ENCODE results near the gene GRID2.

The GRID2 gene

GRCh38 chr4:92968996-92969395, 665.2 kb downstream of the GRID2 start:
- no peak for DNase-seq (ENCODE audit: low spot score)

- peak; percentile 91 for DNase-seq (ENCODE audit: low spot score)
These were observed 666.0 kb downstream of the GRID2 start for GRCh38 chr4:92969650-92970379.

GRCh38 chr4:92970996-92971395, 667.2 kb downstream of the GRID2 start:
- DNase-seq (ENCODE audit: low spot score): no peak

DNA sequence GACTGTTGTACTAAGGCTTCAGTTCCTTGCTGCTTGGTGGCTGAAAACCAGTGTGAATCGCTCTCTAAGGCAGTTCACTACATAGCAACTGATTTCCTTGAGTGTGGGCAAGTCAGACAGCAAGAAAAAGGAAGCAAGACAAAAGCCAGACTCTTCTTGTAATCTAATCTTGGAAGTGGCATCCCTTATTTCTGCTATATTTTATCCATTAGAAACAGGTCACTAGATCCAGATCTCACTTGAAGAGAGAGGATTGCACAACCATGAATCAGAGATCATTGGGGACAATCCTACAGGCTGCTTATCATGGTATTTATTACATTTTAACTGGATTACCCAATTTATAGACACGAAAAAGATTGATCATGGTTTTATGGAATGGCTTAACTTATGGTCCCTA, 684.5 kb downstream of the GRID2 start:
- no peak for DNase-seq (ENCODE audit: low spot score)

DNA sequence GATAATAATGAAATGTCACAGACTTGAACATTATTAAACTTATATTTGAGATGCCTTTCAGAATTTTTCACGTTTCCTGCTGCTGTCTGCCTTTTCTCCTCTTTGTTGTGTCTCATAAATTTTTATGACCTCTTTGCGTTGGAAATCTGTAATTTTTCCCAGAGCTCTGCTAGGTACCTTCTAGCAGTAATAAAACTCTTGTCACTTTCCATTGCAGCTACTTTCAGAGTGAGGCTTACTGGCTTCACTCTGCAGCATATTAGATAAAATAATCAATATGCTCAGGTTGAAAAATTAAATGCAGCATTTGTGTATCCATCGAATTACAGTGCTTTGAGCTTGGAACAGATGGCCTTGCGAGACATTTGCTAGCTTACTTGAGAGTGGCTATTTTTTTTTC, 689.0 kb downstream of the GRID2 start:
- DNase-seq (ENCODE audit: low spot score): no peak

GRCh38 chr4:92994727-92995126, 691.0 kb downstream of the GRID2 start:
- no peak for DNase-seq (ENCODE audit: low spot score)

DNA sequence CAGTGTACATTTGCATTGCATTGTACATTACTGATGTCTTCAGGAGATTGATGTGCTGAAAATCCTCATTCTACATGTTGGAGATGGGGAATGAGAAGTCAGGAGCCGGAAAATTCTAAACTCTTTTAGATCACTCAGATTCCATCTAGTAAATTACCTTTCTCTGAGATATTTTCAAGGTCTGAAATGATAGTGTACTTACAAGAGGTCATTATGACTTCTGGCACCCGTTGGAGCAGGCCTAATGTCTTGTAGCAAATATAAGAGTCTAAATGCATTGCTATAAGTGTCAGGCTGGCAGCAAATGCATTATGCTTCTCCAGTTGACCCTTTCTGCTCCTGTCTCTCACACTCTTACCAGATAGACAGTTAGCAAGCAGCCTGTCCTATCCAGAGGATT, 692.8 kb downstream of the GRID2 start:
- no peak for DNase-seq (ENCODE audit: low spot score)

- DNase-seq (ENCODE audit: low spot score): no peak
These were observed 697.1 kb downstream of the GRID2 start for GRCh38 chr4:93000910-93001309.

DNA sequence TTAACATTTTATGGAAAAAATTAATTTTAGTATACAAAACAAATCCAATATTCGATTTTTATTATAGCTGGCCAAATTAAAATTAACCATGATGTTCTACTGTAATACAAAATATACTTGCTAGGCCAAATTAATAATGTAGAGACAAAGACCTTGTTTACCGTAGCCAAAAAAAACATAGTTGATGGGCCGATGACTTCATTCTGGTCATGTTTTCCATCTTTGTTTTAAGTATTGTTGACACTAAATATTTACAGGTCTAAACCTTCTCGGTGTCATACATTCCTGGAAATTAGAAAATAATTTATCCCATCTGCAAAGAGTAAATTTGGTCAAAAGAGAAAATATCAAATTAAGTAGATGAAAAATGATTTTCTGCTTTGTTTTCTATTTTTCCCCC, 698.5 kb downstream of the GRID2 start:
- no peak for DNase-seq (ENCODE audit: low spot score)

DNA sequence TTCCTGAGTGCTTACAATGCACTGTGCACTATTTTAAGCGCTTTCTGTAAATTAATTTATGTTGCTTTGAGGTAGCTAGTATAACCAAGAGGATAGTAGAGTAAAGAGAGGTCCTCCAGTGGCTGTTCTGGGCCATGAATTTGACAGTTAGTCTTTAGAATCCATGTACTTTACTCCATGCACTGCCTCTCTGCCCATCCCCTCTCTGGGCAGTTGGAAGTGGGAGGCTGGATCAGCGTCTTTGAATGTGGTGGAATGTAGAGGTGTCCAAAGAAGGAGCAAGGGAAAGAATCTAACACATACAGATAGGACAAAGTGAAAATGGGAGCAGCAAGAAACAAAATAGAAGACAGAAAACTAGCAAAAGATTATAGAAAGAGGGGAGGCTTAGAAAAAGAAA, 712.6 kb downstream of the GRID2 start:
- no peak for DNase-seq (ENCODE audit: low spot score)

DNA sequence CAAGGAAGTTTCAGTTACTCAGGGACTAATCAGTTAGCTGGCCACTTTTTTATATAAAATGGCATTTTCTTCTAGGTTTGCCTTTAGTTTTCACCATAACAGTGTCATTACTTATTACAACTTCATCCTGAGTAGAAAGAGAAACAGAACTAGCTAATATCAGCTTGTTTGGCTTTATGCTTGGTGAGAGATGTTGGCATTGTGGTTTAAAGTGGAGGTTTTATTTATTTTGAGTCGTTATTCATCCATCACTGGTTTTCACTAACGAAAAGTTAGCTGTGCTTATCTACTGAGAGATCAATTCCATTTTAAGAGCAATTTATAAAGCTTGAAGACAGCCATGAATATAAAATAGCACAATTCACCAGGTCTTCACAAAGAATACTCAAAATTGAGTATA, 714.5 kb downstream of the GRID2 start:
- DNase-seq (ENCODE audit: low spot score): no peak

DNA sequence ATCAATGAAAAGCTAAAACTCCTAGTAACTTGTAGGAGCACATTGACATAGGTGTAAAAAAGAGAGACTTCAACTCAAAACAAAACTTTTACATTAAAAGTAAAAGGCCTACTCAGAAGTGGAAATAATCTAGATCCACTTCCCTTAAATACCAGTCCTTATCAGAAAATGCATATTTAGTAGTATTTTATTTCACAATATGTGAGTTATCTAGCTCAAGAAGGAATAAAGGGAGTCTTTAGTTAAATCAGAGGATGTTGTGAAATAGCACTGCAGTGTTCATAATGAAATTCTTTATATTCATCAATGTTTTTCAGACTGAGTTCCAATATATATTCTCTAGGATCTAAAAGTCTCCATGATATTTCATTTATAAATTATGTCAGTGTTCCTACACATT, 715.0 kb downstream of the GRID2 start:
- no peak for DNase-seq (ENCODE audit: low spot score)

- DNase-seq (ENCODE audit: low spot score): no peak
These were observed 726.0 kb downstream of the GRID2 start for GRCh38 chr4:93029769-93030168.

DNA sequence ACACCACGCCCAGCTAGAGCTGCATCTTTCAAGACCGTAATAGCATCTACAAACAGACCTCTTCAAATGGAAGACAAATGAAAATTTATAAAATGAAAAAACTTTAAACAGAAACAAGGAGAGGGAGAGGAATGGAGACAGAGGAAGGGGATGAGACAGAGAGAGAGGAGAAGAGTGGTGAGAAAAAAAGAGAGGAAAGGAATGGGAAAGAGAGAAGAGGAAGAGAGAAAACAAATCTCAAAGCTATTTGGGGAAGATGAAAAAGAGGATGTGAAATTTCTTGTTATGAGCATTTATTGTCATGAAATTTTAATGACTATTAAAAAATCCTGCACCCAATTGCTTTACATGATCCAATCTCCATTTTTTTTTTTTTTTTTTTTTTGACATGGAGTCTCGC, 726.9 kb downstream of the GRID2 start:
- no peak for DNase-seq (ENCODE audit: low spot score)

DNA sequence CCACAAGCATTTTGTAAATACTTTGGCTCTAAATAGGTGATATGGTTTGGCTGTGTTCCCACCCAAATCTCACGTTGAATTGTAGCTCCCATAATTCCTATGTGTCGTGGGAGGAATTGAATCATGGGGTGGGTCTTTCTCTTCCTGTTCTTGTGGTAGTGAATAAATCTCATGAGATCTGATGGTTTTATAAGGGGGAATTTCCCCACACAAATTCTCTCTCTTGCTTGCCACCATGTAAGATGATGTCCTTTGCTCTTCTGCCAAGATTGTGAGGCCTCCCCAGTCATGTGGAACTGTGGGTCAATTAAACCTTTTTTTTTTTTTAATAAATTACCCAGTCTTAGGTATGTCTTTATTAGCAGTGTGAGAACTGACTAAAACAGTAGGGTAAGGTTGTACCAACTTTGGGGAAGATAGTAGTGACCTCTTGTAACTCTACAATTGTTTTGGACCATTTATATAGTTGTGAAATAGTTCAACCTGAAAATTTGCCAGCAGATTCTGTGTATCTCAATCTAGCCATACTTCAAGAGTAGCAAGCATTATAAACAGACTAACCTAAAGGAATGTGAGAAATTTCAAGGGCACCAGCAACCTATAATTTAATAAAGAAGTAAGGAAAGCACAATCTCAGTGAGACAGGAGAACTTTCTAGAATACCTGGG, 727.8 kb downstream of the GRID2 start:
- DNase-seq (ENCODE audit: low spot score): peak; percentile 47

- no peak for DNase-seq (ENCODE audit: low spot score)
These were observed 739.0 kb downstream of the GRID2 start for GRCh38 chr4:93042746-93043145.

DNA sequence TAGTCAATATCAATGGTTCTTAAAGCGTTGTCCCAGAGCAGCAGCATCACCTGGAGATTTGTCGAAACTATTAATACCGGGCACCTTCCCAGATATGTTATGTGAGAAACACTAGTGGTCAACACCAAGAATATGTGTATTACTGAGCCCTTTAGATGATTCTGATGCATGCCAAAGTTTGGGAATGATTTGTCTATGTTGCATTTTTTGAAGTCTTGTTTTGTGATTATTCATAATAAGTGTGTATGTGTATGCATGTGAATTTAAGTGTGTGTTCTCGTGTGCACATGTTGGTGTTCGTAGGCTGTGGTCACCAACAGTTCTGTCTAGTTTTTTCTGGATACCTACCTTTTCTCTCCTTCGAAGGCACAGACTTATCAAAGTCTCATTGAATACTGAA, 749.4 kb downstream of the GRID2 start:
- no peak for DNase-seq (ENCODE audit: low spot score)

- DNase-seq (ENCODE audit: low spot score): no peak
These were observed 758.1 kb downstream of the GRID2 start for GRCh38 chr4:93061826-93062225.

GRCh38 chr4:93063325-93063724, 759.6 kb downstream of the GRID2 start:
- DNase-seq (ENCODE audit: low spot score): no peak

DNA sequence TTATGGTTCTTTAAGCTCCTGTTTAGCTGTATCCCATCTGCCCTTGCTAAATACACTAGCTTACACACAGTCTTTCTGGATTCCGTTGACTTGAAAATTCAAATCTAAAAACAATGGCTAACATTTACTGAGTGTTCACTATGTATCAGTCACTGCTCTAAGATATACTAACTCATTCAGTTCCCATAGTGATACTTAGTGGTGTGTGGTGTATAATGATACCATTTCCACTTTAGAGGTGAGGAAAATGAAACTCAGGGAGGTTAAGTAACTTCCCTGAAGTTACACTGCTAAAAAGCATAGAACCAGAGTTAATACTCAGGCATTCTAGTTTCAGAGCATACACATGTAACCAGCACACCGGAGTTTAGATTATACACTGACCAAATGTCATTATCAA, 762.0 kb downstream of the GRID2 start:
- no peak for DNase-seq (ENCODE audit: low spot score)

- DNase-seq (ENCODE audit: low spot score): peak; percentile 25
These were observed 763.0 kb downstream of the GRID2 start for GRCh38 chr4:93066749-93067148.

DNA sequence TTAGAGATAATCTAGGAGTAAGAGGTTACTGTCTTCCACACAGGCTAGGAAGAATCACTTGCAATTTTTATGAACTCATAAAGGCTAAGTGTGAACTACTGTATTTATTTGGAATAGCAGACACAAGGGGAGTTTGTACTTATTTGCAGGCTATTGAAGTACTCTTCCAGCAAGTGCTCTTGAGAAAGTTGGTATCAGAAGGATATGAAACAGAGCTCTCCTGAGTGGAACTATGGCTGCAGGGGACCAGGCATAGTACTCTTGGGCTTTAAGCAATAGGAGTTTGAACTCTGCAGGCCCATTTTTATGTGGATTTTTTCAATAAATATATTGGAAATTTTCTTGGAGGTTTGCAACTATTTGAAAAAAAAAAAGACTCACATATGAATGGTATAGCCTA, 768.5 kb downstream of the GRID2 start:
- DNase-seq (ENCODE audit: low spot score): no peak

DNA sequence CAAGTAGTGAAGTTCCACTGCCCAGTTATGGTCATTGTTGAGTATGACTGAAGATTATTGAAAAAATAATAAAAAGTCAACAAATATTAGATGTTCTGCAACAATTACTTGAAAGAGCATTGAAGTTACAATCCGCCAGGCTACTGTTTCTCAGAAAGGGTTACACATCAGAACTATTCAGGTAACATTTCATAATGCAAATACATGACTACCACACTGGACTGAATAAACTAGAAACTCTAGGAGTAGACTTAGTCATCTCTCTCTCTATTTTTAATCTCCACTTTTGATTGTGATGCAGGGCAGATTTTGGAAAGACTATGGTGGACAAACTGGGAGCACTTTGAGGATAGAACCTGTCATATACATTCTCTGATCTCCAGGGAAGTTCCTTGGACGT, 776.5 kb downstream of the GRID2 start:
- DNase-seq (ENCODE audit: low spot score): no peak

Measured in kidney tubule cell (primary cell).